GM18861 (cell line): ENCODE results near the gene GBF1.

ENCODE experiments used
- ATAC-seq: cut with Tn5 transposase; IDR thresholded peaks from one replicate; pipeline ENCODE4 v1.9.1; 2021; ENCODE audit not compliant: unreplicated experiment

GBF1 gene

DNA sequence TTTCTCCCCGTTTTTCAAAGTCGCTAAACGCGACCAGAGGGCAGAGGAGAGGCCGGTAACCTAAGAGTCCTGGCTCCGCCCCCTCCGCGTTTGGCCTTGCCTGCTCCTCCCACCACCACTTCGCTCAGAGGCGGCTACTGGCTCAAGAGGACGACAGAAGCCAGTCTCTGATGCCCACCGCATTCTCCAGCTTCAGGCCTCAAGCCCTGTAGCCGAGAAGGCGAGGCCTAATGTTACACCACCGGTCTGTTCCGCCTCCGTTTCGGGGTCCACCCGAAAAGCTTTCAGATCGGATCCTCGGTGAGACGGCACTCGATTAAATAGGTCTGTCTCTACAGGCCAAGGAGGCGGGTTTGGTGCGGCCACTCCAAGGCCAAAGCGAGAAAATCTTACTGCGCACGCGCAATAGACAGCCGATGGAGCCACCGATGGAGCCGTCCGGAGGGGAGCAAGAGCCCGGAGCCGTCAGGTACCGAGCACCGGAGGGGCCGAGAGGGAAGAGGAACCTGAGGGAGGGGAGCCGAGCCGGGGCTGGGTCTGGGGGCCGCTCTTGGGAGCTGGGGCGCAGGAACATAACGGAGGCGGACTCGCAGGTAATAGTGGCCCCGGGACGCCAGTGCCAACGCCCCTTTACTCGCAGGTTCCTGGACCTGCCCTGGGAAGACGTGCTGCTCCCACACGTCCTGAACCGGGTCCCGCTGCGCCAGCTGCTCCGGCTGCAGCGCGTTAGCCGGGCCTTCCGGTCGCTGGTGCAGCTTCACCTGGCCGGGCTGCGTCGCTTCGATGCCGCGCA lies 175.6 kb downstream of the GBF1 start, which contains the start of gene FBXL15:
TSS of gene FBXL15 (plus strand) at position 123 of the 793 bp plus-strand sequence. CDS start at position 417, 294 bp downstream.
- peak; percentile 58 for ATAC-seq

DNA sequence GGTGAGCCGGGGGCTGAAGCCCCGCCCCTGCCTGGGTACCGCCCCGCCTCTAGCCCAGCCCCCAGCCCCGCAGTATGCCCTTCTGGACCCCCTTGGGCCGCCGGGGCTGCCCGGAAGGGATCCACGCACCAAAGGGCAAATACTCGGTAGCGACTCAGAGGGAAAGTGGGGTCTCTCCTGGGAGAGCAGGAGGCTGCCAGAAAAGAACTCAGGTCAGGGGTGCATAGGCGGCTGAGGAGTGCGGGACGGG lies 176.1 kb downstream of the GBF1 start:
- ATAC-seq: peak; percentile 1

- ATAC-seq: no peak
These were observed 176.6 kb downstream of the GBF1 start for GRCh38 chr10:102421757-102422512.

DNA sequence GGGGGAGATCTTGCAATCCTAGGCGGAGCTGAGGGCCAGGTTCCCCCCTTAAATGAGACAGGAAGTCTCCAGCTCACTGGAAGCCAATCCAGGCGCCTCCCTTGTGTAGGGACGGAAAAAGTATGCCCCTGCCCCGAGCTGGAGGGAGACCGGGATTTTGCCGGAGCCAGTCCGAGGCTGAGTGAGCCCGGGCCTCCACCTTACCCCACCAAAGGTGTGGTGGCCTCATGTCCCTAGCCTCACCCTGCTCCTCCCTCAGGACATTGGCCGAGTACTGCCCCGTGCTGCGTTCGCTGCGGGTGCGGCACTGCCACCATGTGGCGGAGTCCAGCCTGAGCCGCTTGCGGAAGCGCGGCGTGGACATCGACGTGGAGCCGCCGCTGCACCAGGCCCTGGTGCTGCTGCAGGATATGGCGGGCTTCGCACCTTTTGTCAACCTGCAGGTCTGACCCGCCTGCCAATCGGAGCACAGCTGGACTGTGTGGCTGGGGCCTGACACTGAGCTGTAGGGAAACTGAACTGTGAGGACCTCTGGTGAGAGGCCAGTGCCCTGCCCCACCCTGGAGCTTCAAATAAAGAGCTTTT lies 177.3 kb downstream of the GBF1 start:
- ATAC-seq: peak; percentile 23

DNA sequence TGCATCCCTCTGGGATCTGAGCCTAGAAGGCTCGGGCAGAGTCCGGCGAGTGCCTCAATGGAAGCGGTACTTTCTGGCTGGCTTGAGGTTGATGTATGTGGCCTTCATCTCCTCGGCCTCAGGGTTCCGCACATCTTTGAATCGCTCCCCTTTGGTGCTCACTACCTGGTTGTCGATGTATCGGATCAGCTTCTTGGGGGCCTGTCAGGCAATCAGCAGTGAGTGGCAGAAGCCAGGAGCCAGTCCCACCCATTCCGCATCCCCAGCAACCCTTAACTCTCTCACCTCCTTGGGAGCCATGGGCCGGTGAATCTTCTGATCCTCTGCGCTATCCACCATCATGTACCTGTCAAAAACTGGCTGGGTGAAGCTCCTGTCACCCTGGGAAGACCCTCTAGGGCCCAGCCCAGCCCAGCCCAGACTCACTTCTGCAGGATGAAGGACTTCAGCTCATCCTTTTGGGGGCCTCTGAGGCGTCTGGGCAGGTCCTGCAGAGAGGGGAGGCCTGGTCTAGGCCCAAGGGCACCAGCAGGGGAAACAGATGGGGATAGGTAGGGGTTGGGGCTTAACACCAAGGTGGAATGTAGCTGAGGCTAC lies 178.1 kb downstream of the GBF1 start:
- ATAC-seq: no peak

DNA sequence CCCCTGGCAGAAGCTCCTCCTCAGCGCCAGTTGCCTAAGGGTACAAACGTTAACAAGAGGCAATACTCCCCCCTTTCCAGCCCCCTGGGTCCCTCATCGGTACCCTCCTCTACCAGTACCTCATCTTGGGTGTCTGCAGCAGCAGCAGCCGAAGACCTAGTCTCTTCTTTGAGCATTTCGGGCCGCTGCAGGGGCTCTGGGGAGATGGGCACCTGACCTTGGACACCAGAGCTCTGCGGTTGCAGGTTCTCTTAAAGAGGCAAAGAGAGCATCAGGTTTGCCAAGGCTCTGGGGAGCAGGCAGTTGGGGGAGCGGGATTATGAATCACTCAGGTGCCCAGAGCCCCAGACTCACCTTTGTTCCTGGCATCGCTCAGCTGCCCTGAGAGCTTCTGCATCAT lies 178.8 kb downstream of the GBF1 start:
- ATAC-seq: no peak

DNA sequence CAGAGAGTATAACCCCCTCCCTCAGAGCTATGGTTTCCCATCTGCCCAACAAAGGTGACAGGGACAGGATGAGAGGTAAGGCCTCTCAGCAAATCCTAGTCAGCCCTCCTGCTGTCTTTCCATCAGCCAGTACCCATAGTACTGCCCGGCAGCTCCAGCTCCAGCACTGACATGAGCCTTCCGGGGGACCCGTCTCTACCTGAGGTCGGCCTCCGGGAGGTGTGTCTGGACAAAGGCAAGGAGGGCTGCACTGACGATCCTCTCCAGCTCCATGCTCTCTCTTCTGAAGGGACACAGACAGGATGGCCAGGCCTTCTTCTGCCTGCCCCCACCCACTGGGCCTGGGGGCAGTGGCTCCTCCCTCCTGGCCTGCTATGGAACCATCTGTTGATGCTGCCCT lies 179.6 kb downstream of the GBF1 start:
- no peak for ATAC-seq

DNA sequence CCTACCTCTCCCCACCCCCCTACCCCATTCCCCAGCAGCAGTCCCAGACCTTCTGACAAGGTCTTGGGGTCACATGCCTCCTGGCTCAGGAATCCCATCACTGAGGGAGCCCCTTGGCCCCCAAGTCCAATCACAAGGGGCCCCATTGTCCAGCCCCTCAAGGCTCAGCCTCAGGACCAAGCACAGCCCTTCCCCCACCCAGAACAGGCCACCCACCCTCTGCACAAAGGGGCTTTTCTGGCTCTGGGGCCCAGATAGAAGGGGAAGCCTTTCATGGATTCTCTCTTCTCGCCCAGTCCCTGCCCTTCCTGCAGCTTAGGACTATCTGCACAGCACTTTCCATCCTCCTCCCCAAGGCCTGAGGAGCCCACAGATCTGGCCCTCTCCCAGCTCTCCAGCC lies 180.1 kb downstream of the GBF1 start:
- ATAC-seq: no peak

GRCh38 chr10:102426803-102427287 lies 181.5 kb downstream of the GBF1 start:
- ATAC-seq: no peak

GRCh38 chr10:102429468-102429867 lies 184.1 kb downstream of the GBF1 start:
- no peak for ATAC-seq

DNA sequence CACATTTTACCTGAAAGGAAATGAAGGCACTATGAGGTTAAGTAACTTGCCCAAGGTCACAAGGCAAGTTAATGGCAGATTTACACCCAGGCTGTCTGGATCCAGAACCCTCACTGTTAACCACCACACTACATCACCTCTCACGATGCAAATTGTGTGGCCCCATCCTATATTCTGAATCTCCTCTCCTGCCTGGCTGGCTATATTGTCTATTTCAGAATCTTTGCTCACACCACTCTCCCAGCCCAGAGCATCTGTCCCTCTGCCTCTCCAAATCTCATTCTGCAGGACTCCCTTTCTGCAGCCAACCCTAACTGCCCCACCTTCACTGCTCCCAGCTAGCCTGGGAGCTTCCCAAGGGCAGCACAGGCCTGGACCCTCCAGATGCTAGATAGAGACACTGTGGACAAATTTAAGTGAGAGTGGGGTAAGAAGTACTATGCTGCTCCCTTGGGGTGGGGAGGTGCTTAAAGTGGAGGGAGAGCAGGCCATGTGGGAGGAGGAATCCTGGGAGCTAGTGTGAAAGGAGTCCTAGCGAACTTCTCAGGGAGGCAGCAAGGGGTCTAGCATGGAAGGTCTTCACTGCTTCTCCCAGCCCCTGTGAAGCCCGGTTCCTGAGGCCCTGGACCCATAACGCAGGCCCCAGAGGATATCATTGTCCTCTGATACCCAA lies 186.3 kb downstream of the GBF1 start:
- ATAC-seq: no peak
